ENCODE results near the gene NSG1. TPM values are rescaled to one million over a fixed set of nuclear protein-coding genes. Genes with fewer than 3 reads are reported as not detected.

The NSG1 gene
- total RNA-seq, 2 donors from 2014 or later, result 17.1 to 88.8 TPM

DNA sequence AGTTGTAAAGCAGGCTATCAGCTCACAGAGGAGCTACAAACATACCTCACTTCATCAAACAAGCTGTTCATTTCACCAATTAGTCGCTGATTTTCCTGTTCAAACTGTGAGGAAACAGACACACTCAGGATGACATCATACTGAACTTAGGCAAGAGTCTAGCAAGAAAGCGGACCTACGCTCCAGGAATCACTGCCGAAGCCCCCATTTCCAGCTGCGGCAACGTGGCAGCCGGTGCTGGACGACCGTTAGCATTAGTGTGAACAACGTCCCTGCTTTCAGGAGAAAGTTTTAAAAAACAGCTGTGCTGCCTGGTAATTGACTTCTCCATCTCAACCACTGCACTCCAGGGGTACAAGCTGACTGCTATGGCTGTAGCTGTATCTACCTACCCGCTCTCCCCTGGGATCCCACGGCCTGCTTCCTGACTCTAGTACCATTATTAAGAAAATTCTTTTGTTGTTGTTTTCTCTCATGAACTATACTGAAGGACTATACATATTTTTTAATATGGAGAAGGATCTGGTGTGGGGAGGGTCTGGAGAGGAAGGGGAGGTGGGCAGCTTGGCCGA lies 38.3 kb downstream of the NSG1 start:
- no peak overlapping the region for H3K4me3 ChIP-seq
- H3K9me3 ChIP-seq, result no peaks in the 10 kb centered on the region
- no peak for TF ChIP-seq POLR2A (IDR thresholded peaks at IDR 0.05)
- TF ChIP-seq POLR2AphosphoS5 (IDR thresholded peaks at IDR 0.05), result no peak
- TF ChIP-seq, protein P1, sequence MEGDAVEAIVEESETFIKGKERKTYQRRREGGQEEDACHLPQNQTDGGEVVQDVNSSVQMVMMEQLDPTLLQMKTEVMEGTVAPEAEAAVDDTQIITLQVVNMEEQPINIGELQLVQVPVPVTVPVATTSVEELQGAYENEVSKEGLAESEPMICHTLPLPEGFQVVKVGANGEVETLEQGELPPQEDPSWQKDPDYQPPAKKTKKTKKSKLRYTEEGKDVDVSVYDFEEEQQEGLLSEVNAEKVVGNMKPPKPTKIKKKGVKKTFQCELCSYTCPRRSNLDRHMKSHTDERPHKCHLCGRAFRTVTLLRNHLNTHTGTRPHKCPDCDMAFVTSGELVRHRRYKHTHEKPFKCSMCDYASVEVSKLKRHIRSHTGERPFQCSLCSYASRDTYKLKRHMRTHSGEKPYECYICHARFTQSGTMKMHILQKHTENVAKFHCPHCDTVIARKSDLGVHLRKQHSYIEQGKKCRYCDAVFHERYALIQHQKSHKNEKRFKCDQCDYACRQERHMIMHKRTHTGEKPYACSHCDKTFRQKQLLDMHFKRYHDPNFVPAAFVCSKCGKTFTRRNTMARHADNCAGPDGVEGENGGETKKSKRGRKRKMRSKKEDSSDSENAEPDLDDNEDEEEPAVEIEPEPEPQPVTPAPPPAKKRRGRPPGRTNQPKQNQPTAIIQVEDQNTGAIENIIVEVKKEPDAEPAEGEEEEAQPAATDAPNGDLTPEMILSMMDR (IDR thresholded peaks at IDR 0.05), result no peak
- no peak overlapping the region for H3K27ac ChIP-seq
- peaks cover 0 to 5% of the 10 kb centered on the region in 2 donors for H3K36me3 ChIP-seq
- no peaks in the 10 kb centered on the region for H3K4me1 ChIP-seq (replicated peaks)
- no peak for DNase-seq (ENCODE audit: low spot score)
- H3K27me3 ChIP-seq (replicated peaks; ENCODE audit: insufficient read depth), result no peaks in the 10 kb centered on the region
- WGBS, result 84% methylated on average over 13 of the region's 13 CpGs
- intact Hi-C loops (cut with DNase I), result no loop called here

DNA sequence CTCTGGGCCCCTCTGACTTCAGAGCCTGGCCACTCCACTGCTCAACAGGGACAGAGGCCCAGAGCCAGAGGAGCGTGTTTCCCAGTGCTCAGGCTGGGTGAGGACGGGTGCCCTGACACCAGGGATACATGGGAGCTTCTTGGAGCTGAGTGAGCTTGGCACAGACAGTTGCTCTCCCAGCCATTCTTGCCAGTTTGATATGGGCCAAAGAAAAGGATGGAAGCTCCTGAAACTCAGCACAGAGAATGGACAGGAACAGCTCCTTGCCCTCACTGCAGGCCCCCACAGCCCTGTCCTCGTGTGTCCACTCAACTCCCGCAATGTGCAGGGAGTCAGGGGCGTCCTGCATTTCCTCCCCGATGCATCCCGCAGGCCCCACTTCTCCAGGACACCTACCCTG lies 38.8 kb downstream of the NSG1 start:
- DNase-seq (ENCODE audit: low spot score), result no peak
- TF ChIP-seq POLR2A (IDR thresholded peaks at IDR 0.05), result no peak
- TF ChIP-seq, protein P1 (IDR thresholded peaks at IDR 0.05), result no peak
- no peak for TF ChIP-seq POLR2AphosphoS5 (IDR thresholded peaks at IDR 0.05)
- intact Hi-C loops (cut with DNase I), result no loop called here
- Histone ChIP-seq H3K36me3 (peaks cover 0 to under 1% of the 10 kb centered on the region in 2 donors), H3K27me3 (replicated peaks; ENCODE audit: insufficient read depth) (no peaks in the 10 kb centered on the region), H3K27ac (no peak overlapping the region), H3K4me3 (no peak overlapping the region), H3K9me3 (no peaks in the 10 kb centered on the region), H3K4me1 (replicated peaks) (no peaks in the 10 kb centered on the region)
- 82% methylated on average over 7 of the region's 7 CpGs for WGBS

DNA sequence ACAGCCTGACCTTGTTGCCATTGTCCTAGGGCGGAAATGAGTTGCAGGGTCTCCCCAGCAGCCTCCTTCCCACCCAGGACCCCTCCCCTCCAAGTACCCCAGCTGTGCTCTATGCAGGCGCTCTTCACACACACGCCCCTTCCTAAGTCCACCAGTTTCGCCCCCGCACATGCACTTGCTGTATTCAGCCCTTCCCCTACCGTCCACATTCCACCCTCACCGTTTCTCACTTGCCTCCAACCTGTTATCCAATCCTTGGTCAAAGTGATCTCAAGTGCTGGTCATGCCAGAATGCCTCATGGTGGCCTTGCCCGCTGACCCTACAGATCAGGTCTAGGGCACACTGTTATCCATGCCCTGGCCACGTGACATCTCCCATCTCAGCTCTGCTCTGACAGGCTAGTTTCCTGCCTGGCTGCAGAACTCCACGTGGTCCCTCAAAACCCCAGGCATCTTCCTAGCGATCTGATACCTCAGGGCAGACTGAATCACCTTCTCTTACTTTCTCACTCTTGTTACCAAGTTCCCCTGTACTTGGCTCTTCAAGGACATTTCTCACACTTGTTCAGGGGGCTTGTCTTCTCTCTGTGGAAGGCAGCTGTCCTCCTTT lies 39.7 kb downstream of the NSG1 start:
- intact Hi-C loops (cut with DNase I), result no loop called here
- Histone ChIP-seq H3K27me3 (replicated peaks; ENCODE audit: insufficient read depth) (no peaks in the 10 kb centered on the region), H3K36me3 (no peaks in the 10 kb centered on the region), H3K27ac (no peak overlapping the region), H3K4me1 (replicated peaks) (no peaks in the 10 kb centered on the region), H3K9me3 (no peaks in the 10 kb centered on the region), H3K4me3 (no peak overlapping the region)
- WGBS, result 84% methylated on average over 11 of the region's 11 CpGs
- TF ChIP-seq, protein P1 (IDR thresholded peaks at IDR 0.05), result no peak
- TF ChIP-seq POLR2A (IDR thresholded peaks at IDR 0.05) (no peak), POLR2AphosphoS5 (IDR thresholded peaks at IDR 0.05) (no peak)
- DNase-seq (ENCODE audit: low spot score), result no peak

DNA sequence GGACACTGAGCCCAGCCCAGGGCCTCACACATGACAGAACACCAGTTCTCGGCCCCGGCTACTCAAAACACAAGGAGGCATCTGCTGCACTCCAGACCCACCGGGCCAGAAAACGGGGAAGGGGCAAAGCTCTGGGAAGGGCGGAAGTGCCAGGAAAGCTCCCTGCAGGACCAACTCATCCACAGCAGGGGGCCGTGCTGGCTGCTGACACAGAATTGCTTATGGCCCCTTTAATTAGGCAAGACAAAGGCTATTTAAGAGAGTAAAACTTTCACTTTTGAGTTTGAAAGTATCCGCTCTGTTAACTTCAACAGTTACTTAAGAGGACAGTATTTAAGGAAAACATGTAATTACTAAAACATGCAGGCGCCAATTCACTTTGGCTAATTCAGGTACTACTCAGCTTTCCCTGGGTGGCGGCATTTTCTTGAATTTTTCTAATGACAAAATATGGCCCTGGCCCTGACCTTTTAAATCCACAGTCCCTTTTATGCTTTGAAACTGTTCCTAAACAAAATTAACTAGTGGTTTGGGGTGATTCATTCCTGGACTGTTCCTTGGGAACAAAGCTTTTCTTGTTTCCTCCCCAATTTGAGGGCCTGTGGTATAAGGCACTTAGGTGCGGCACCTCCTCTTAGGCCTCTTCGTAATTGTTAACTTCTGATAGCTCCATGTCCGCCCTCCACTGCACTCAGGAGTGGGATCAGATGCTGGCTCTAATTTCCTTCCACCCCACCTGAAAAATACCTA lies 40.4 kb downstream of the NSG1 start:
- Histone ChIP-seq H3K4me3 (no peak overlapping the region), H3K36me3 (no peaks in the 10 kb centered on the region), H3K4me1 (replicated peaks) (no peaks in the 10 kb centered on the region), H3K9me3 (no peaks in the 10 kb centered on the region), H3K27ac (no peak overlapping the region), H3K27me3 (replicated peaks; ENCODE audit: insufficient read depth) (no peaks in the 10 kb centered on the region)
- intact Hi-C loops (cut with DNase I), result no loop called here
- whole genome bisulfite sequencing, result 89% methylated on average over 12 of the region's 12 CpGs
- DNase-seq (ENCODE audit: low spot score), result no peak
- TF ChIP-seq POLR2A (IDR thresholded peaks at IDR 0.05) (no peak), POLR2AphosphoS5 (IDR thresholded peaks at IDR 0.05) (no peak)
- TF ChIP-seq, protein P1 (IDR thresholded peaks at IDR 0.05), result no peak
